ENCODE results near the gene SIRT1.
A peak's percentile ranks its signal among the peaks of the same experiment; 100 is the strongest.
"Not testable (repeated sequence)": the region's sequence is repeated elsewhere in the genome, so short reads cannot be mapped to it uniquely, and the experiment has no call there.

SIRT1 gene

DNA sequence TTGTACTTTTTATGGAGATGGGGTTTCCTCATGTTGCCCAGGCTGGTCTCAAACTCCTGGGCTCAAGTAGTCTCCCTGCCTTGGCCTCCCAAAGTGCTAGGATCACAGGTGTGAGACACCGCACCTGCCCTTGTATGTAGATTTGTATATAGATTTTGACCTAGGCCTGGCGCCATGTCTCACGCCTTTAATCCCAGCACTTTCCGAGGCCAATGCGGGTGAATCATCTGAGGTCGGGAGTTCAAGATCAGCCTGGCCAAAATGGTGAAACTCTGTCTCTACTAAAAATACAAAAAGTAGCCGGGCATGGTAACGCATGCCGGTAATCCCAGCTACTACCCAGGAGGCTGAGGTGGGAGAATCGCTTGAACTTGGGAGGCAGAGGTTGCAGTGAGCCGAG, 7.0 kb upstream of the SIRT1 start:
- DNase-seq (ENCODE audit: low read depth in 2 of 2) = not testable (repeated sequence)

- DNase-seq (ENCODE audit: low read depth in 2 of 2) = no peak
These were observed 6.3 kb upstream of the SIRT1 start for GRCh38 chr10:67878133-67878532.

DNA sequence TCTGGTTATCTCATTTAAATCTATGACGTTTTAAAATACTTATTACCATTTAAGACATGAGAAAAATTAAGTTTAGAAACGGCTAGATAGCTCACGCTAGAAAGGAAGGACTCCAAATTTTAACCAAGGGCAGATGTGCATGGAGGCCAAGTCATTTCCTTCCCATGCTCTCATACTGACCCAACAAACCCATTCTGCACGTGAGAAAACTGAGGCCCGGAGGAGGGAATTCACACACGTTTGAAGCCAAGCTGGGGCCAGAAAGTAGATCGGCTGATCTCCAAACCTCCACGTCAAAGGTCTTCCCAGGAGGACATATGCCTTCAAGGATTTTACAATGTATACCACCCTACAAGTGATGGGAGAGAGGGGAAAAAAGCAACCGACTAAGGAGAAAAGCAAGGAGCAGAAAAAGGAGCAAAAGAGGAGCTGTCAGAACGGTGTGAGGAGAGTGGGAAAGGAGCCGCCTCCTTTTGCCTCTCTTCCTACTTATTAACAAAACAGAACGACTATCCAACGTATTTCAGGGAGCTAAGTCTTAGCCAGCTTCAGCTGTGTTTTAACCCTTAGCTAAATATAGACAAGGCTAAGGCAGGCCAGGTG, 645 bp upstream of the SIRT1 start:
- DNase-seq (ENCODE audit: low read depth in 2 of 2) = no peak

DNA sequence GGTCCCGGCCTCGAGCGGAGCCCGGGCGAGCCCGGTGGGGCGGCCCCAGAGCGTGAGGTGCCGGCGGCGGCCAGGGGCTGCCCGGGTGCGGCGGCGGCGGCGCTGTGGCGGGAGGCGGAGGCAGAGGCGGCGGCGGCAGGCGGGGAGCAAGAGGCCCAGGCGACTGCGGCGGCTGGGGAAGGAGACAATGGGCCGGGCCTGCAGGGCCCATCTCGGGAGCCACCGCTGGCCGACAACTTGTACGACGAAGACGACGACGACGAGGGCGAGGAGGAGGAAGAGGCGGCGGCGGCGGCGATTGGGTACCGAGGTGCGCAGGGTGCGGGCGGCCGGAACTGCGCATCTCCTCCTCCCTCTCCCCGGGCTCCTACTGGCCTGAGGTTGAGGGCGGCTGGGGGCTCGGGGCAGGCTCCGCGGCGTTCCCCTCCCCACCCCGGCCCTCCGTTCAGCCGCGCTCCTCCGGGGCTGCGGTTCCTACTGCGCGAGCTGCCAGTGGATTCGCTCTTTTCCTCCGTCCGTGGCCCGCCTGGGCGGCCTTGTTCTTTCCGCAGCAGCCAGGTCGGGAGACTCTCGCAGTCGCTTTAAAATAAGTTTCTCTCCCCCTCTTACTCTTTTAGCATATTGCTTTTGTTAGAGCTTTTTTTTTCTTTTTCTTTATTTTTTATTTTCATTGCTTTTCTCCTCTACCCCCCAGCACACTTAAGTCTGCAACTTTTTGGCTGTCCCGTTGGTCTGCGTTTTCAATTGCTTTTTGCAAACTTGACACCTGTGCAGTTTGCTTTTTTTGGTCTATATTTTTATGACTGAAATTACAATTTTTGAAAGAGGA, 600 bp downstream of the SIRT1 start:
- DNase-seq (ENCODE audit: low read depth in 2 of 2) = peak; percentile 44 to 61

DNA sequence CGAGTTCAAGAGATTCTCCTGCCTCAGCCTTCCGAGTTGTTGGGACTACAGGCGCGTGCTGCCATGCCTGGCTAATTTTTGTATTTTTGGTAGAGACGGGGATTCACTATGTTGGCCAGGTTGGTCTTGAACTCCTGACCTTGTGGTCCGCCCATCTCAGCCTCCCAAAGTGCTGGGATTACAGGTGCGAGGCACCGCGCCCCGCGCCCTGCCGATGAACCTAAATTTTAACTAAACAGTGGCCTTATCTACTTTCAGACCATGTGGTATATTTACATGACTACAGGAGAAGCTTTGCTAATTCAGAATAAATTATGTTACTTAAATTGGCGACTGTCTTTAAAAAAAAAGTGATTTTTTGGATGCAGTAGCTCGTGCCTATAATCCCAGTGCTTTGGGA, 9.2 kb downstream of the SIRT1 start:
- no peak for DNase-seq (ENCODE audit: low read depth in 2 of 2)

DNA sequence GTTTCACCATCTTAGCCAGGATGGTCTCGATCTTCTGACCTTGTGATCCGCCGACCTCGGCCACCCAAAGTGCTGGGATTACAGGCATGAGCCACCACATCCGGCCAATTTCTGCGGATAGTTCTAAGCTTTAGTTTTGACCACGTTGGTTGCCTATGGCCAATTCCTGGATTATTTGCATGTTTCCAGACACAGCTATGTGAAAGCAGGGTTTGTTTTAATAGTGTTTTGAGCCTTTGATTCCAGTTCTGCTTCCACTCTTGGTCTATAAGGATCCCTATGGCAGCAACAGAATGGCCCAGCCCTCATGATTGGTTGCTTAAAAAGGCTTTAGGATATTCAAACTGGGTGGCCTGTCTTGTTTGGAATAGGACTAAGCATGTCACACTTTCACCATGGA, 19.1 kb downstream of the SIRT1 start:
- DNase-seq (ENCODE audit: low read depth in 2 of 2) = no peak

DNA sequence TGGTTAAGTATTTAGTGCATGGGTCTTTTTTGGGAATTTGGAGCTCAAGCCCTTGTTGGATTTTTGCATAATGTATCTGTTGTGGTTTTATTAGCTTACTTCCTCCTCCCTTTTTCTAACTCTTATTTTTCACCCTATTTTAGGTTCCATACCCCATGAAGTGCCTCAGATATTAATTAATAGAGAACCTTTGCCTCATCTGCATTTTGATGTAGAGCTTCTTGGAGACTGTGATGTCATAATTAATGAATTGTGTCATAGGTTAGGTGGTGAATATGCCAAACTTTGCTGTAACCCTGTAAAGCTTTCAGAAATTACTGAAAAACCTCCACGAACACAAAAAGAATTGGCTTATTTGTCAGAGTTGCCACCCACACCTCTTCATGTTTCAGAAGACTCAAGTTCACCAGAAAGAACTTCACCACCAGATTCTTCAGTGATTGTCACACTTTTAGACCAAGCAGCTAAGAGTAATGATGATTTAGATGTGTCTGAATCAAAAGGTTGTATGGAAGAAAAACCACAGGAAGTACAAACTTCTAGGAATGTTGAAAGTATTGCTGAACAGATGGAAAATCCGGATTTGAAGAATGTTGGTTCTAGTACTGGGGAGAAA, 28.0 kb downstream of the SIRT1 start:
- no peak for DNase-seq (ENCODE audit: low read depth in 2 of 2)

DNA sequence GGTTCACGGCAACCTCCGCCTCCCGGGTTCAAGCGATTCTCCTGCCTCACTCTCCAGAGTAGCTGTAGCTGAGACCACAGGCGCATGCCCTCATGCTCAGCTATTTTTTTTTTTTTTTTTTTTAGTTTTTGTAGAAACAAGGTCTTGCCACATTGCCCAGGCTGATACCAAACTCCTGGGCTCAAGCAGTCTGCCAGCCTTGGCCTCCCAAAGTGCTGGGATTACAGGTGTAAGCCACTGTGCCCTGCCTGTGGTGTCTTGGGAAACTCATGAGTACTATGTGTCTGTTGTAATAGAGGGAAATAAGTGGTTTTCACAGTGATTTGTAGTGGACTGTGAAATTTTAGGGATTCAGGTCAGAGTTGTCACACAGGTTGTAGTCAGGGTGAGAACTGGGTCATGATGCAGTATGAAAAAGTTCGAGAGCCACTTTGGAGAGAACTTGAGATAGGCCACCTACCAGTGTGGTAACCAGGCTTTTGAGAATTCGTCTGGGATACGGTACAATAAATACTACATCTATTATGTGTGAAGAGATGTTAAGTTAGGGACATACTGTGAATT, 30.4 kb downstream of the SIRT1 start:
- no peak for DNase-seq (ENCODE audit: low read depth in 2 of 2)

GRCh38 chr10:67917169-67917568, 32.7 kb downstream of the SIRT1 start:
- DNase-seq (ENCODE audit: low read depth in 2 of 2) = no peak

DNA sequence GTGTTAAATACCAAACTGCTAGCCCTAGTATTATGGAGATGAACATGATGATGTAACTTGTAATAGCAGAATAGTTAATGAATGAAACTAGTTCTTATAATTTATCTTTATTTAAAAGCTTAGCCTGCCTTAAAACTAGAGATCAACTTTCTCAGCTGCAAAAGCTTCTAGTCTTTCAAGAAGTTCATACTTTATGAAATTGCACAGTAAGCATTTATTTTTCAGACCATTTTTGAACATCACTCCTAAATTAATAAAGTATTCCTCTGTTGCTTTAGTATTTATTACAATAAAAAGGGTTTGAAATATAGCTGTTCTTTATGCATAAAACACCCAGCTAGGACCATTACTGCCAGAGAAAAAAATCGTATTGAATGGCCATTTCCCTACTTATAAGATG, 33.2 kb downstream of the SIRT1 start:
- no peak for DNase-seq (ENCODE audit: low read depth in 2 of 2)

DNA sequence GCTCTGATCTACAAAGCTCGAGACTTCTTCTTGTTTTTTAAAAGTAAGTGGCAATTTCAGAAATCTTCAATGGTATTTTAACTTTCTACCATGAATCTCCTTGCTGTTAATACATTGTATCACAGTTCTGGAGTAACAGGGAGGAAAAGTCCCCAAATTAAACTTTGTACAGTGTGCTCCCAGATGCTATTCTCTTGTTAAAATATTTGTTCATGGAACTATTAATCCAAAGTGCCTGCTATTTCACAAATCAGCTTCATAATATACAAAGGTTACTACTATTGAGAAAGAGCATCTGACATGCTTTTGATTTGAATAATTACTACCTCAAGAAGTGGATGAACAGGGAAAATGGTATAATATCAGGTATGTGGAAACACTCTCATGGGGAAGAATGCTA, 36.6 kb downstream of the SIRT1 start:
- DNase-seq (ENCODE audit: low read depth in 2 of 2) = no peak

GRCh38 chr10:67923551-67923950, 39.1 kb downstream of the SIRT1 start:
- no peak for DNase-seq (ENCODE audit: low read depth in 2 of 2)

- no peak for DNase-seq (ENCODE audit: low read depth in 2 of 2)
These were observed 39.7 kb downstream of the SIRT1 start for GRCh38 chr10:67924136-67924535.

GRCh38 chr10:67925449-67926005, 41.1 kb downstream of the SIRT1 start:
- no peak for DNase-seq (ENCODE audit: low read depth in 2 of 2)

- DNase-seq (ENCODE audit: low read depth in 2 of 2) = no peak
These were observed 42.5 kb downstream of the SIRT1 start for GRCh38 chr10:67926951-67927350.

DNA sequence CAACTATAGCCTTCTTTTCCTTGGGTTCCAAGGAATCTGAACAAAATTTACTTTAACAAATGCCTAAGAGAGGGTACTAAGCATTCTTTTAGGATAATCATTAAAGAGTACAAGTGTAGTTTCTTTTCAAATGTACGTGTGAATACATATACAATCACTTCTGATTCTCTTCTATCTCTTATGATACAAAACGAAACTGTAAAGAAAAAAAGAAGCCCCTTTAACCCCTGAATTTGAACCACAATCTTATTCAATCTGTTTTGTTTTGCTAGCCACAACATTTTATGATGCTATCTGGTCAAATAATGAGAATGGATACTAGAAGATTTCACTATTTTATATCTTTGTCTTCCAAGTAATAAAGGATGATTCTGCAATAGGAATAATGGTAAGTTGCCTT, 48.7 kb downstream of the SIRT1 start:
- no peak for DNase-seq (ENCODE audit: low read depth in 2 of 2)

DNA sequence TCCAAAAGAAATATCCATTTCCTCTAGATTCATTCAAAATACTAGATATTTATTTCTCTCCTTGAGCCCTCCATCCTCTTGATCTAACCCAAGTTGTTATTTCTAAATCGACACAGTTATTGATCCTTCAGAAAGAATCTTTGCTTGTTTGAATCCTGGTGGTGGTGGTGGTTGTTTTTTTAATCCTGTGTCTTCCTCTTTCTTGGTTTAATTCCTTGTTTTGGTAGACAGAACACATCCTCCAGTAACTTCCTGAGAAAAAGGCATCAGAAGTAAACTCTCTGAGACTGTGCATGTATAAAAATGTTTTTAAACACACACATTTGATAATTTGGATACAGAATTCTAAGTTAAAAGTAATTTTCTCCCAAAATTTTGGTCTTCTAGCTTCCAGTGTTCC, 49.9 kb downstream of the SIRT1 start:
- DNase-seq (ENCODE audit: low read depth in 2 of 2) = no peak

DNA sequence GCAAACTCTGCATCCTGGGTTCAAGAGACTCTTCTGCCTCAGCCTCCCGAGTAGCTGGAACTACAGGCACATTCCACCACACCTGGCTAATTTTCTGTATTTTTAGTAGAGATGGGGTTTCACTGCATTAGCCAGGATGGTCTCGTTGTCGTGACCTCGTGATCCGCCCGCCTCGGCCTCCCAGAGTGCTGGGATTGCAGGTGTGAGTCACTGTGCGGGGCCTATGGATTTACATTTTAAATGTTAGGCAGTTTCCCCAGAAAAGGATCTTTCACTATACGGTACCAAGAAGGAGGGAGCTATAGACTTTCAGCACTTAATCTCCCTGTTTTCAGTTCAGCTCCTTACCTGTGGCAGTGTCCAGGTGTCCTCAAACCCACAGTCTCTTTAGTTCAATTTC, 50.8 kb downstream of the SIRT1 start:
- DNase-seq (ENCODE audit: low read depth in 2 of 2) = no peak

GRCh38 chr10:67936416-67936815, 52.0 kb downstream of the SIRT1 start:
- no peak for DNase-seq (ENCODE audit: low read depth in 2 of 2)

GRCh38 chr10:67943917-67944316, 59.5 kb downstream of the SIRT1 start:
- no peak for DNase-seq (ENCODE audit: low read depth in 2 of 2)

DNA sequence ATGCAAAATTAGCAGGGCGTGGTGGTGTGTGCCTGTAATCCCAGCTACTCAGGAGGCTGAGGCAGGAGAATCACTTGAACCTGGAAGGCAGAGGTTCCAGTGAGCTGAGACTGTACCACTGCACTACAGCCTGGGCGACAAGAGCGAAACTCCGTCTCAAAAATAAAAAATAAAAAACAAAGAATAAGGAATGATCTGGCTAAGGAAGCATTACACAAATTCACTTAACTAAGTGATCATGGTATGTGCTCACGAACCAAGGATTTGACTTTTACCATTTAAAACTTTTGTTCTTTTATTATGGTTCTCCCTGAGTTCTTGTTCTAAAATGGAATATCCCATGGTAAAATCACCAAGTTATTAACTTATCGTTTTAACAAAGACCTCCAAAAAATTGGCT, 71.2 kb downstream of the SIRT1 start:
- no peak for DNase-seq (ENCODE audit: low read depth in 2 of 2)

- no peak for DNase-seq (ENCODE audit: low read depth in 2 of 2)
These were observed 75.5 kb downstream of the SIRT1 start for GRCh38 chr10:67959839-67960476.

Data from stimulated activated CD8-positive, alpha-beta memory T cell treated with anti-CD3 and anti-CD28 coated beads, Interleukin-15, amount 100 ng/mL, for 4 hours (primary cell).